Keratinocyte (primary cell): Measurements from ENCODE around the gene GTF3C6. TPM values are rescaled to one million over a fixed set of nuclear protein-coding genes. Genes with fewer than 3 reads are reported as not detected.

Source experiments
- DNase-seq: peaks from one replicate; pipeline ENCODE4 v3.0.0-alpha.2; 2011; ENCODE audit warnings: low read depth, missing footprints, low spot score
- FAIRE-seq: peaks from 2 replicates; lab custom pipeline; 2011; peaks lifted over from hg19 to GRCh38; lab: Jason Lieb, UNC
- H2AFZ ChIP-seq: 2 replicates; pipeline ENCODE4 v1.6.0; 2012; ENCODE audit warnings: low read length, control low read depth, inconsistent platforms; ENCODE audit not compliant: control insufficient read depth
- H3K27ac ChIP-seq: 2 replicates; pipeline ENCODE4 v1.5.1; 2011; ENCODE audit warnings: low read length; ENCODE audit not compliant: control insufficient read depth, insufficient read depth
- H3K27me3 ChIP-seq: 3 replicates; pipeline ENCODE4 v1.6.0; 2011; ENCODE audit warnings: low read length; ENCODE audit not compliant: control insufficient read depth, insufficient read depth; ENCODE audit errors: extremely low read depth
- H3K36me3 ChIP-seq, 2 experiments: 2 replicates in 1 of 2; 3 replicates in 1 of 2; pipeline ENCODE4 v1.5.1; 2011; ENCODE audit warnings: low read length in 2 of 2, mild to moderate bottlenecking in 1 of 2; ENCODE audit not compliant: control insufficient read depth in 2 of 2, insufficient read depth in 2 of 2; ENCODE audit errors: extremely low read depth in 1 of 2
- H3K4me1 ChIP-seq: 3 replicates; pipeline ENCODE4 v1.5.1; 2011; ENCODE audit warnings: low read length; ENCODE audit not compliant: control insufficient read depth, insufficient read depth; ENCODE audit errors: extremely low read depth
- H3K4me2 ChIP-seq: 3 replicates; pipeline ENCODE4 v1.6.0; 2011; ENCODE audit warnings: low read depth, low read length; ENCODE audit not compliant: control insufficient read depth, insufficient read depth; ENCODE audit errors: extremely low read depth
- H3K4me3 ChIP-seq, 3 experiments: fragments of 200-600 bp in 1 of 3; sonication (generic) in 1 of 3; 2 replicates in 2 of 3; 3 replicates in 1 of 3; pipeline ENCODE4 v1.5.1; 2011 to 2016; ENCODE audit warnings: low read length in 3 of 3, mild to moderate bottlenecking in 3 of 3, control low read depth in 2 of 3, inconsistent platforms in 1 of 3, low read depth in 1 of 3, mixed read lengths in 1 of 3, mixed run types in 1 of 3, moderate library complexity in 1 of 3; ENCODE audit not compliant: control insufficient read depth in 2 of 3, insufficient read depth in 2 of 3; ENCODE audit errors: extremely low read depth in 1 of 3
- H3K79me2 ChIP-seq: 2 replicates; pipeline ENCODE4 v1.6.0; 2012; ENCODE audit warnings: low read length; ENCODE audit not compliant: control insufficient read depth, insufficient read depth
- H3K9ac ChIP-seq: 3 replicates; pipeline ENCODE4 v1.6.0; 2011; ENCODE audit warnings: low read length; ENCODE audit not compliant: control insufficient read depth, insufficient read depth; ENCODE audit errors: extremely low read depth
- H3K9me1 ChIP-seq: 3 replicates; pipeline ENCODE4 v1.6.0; 2011; ENCODE audit warnings: low read length; ENCODE audit not compliant: control insufficient read depth, insufficient read depth; ENCODE audit errors: extremely low read depth
- H3K9me3 ChIP-seq: 2 replicates; pipeline ENCODE4 v1.5.1; 2012; ENCODE audit warnings: low read depth, low read length; ENCODE audit not compliant: control insufficient read depth
- H4K20me1 ChIP-seq: 3 replicates; pipeline ENCODE4 v1.6.0; 2011; ENCODE audit warnings: low read length; ENCODE audit not compliant: control insufficient read depth, insufficient read depth; ENCODE audit errors: extremely low read depth
- CTCF ChIP-seq, 3 experiments: IDR thresholded peaks in 1 of 3; conservative IDR thresholded peaks in 1 of 3; optimal IDR thresholded peaks in 1 of 3; 2 replicates in 2 of 3; 3 replicates in 1 of 3; pipeline versions ENCODE3 to v1.5.1; 2011; ENCODE audit warnings: low read length in 3 of 3, mild to moderate bottlenecking in 3 of 3, moderate library complexity in 2 of 3, control low read depth in 1 of 3, inconsistent platforms in 1 of 3; ENCODE audit not compliant: insufficient read depth in 2 of 3; ENCODE audit errors: extremely low read depth in 1 of 3
- EZH2 ChIP-seq: IDR thresholded peaks from one replicate; pipeline ENCODE4 v1.6.1; 2012; ENCODE audit warnings: inconsistent platforms, mild to moderate bottlenecking, low read length, moderate library complexity
- dilution Hi-C: fragments of 300-500 bp; cut with MboI; formaldehyde crosslinking; loops from one replicate; pipeline ENCODE4 v1.7.0; 2020; ENCODE audit warnings: low sequenced_read_pairs; ENCODE audit not compliant: extremely low pct_ligation_motif_present
- polyA plus RNA-seq, 5 experiments: library from polyadenylated mRNA; depleted of rRNA in 3 of 5; stranded (reverse) in 3 of 5; stranded (forward) in 1 of 5; unstranded in 1 of 5; fragments of >200 nt; gene quantifications; 1 replicate in 1 of 5; 2 replicates in 3 of 5; 3 replicates in 1 of 5; pipeline versions ENCODE4 v1.2.1 to v1.2.3, GENCODE V29; 2011 to 2012; ENCODE audit warnings: missing spikeins in 2 of 5, low read depth in 1 of 5, low replicate concordance in 1 of 5

Gene GTF3C6
- polyA plus RNA-seq, 1 donor (not counting 4 experiments of a cell fraction or from before 2014, with no cell fraction given): 40.8 TPM

- Histone ChIP-seq H3K79me2 (peaks cover 27% of the 10 kb centered on the region), H3K36me3 (peaks cover 7 to 26% of the 10 kb centered on the region in 2 experiments), H4K20me1 (no peaks in the 10 kb centered on the region), H3K27me3 (no peaks in the 10 kb centered on the region), H3K9ac (no peak overlapping the region), H3K9me3 (no peaks in the 10 kb centered on the region), H3K27ac (no peak overlapping the region), H2AFZ (no peak overlapping the region), H3K9me1 (no peaks in the 10 kb centered on the region), H3K4me3 (no peak overlapping the region), H3K4me2 (no peak overlapping the region), H3K4me1 (no peaks in the 10 kb centered on the region)
- no peak for FAIRE-seq
- dilution Hi-C loops: no loop called here
- DNase-seq: no peak
- TF ChIP-seq EZH2 (no peak), CTCF (optimal IDR thresholded peaks at IDR 0.05 in 1 of 3, IDR thresholded peaks at IDR 0.05 in 1 of 3, conservative IDR thresholded peaks at IDR 0.05 in 1 of 3; ENCODE audit: extremely low read depth in 1 of 3, insufficient read depth in 2 of 3, low read length in 3 of 3) (no peak)
These were observed 32.5 kb downstream of the GTF3C6 start for GRCh38 chr6:110990840-110991576.

GRCh38 chr6:110996691-110997090 is 38.2 kb downstream of the GTF3C6 start:
- dilution Hi-C loops: no loop called here
- Histone ChIP-seq H3K27ac (no peak overlapping the region), H3K79me2 (peaks cover 10% of the 10 kb centered on the region), H3K4me3 (no peak overlapping the region), H4K20me1 (no peaks in the 10 kb centered on the region), H3K9me1 (no peaks in the 10 kb centered on the region), H3K36me3 (peaks cover 3 to 27% of the 10 kb centered on the region in 2 experiments), H3K4me1 (peaks cover 3% of the 10 kb centered on the region), H3K4me2 (no peak overlapping the region), H3K27me3 (no peaks in the 10 kb centered on the region), H3K9ac (no peak overlapping the region), H2AFZ (no peak overlapping the region), H3K9me3 (no peaks in the 10 kb centered on the region)
- FAIRE-seq (no peak), DNase-seq (no peak)
- TF ChIP-seq CTCF (optimal IDR thresholded peaks at IDR 0.05 in 1 of 3, IDR thresholded peaks at IDR 0.05 in 1 of 3, conservative IDR thresholded peaks at IDR 0.05 in 1 of 3; ENCODE audit: extremely low read depth in 1 of 3, insufficient read depth in 2 of 3, low read length in 3 of 3): no peak
- TF ChIP-seq EZH2: no peak
